GM19240 (cell line): ENCODE measurements around the gene HS3ST3B1.

Source experiments
- DNase-seq: peaks from one replicate; pipeline ENCODE4 v3.0.0; 2011; ENCODE audit warnings: low spot score; ENCODE audit not compliant: insufficient read length

The HS3ST3B1 gene

DNA sequence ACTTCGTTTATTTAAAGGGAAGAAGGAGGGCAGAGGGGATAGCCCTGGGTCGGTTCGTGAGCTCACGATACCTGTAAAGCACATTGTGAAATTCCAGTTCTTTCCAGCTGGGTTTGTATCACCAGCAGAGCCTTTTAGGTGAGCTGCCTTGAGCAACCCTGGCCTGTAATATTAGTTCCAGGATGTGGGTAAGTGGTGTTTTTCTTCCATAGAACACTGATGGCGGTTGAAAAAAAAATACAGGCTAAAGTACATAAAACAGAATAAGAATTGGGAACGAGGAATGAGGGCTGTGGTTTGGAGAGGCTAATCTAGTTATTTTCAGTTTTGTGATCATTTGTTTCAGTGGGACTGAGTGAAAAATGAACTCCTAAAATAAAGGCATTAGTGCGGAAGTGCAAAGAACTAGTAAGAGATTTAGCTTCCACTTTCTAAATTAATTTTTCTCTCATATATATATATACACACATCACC lies 20.6 kb downstream of the HS3ST3B1 start:
- no peak for DNase-seq

DNA sequence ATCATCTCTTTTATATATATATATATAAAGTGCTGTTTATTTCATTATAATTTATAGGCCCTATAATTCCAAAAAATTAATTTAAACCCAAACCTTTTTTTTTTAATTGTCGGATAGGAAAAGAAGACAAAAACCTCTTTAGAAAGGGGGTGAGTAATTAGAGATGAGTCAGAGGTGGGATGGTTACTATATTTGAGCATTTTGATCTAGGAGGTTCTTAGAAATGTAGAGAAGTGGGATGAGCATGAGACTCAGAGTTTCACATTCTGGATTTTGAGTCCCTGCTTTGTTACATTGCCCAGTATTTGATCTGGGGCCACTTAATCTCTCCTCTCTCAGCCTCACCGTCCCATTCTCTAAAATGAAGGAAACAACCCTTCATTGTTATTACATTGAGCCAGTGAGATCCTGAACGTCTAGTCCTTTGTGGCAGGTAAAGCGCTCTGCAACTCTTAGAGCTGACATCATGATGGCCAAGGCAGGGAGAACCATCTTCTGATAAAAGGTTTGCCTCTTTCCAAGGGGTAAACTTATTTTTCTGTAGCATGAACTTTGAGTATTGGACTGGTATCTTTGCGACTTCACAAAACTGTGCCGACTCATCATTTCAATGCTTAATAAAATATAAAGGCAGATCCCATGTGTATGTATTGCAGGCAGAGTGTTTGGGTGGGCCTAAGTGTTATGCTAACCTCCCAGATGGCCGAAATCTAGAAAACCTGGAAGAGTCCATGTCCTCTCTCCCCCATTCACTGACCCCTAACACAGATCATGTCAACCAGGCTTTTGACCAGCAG lies 21.3 kb downstream of the HS3ST3B1 start:
- no peak for DNase-seq

DNA sequence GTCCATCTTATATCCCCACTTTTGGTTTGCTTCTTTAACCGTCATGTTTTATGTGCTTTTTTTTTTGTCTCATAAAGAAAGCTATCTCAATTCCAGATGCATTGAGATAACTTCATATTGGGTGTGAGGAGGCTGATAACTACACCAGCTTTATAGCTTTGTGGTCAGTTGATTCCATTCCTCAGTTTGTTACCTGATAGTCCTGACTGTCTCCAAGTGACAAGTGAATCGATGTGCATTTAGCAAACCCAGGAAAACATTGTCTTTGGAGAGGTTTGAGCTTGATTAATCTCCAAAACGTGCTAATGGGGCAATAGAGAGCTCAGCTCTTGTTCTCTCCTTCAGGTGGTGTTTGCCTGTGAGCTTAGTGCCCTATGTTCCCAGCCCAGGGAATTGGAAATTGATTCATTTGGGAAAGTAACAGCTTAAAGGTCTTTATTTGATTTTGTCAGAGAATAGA lies 22.7 kb downstream of the HS3ST3B1 start:
- DNase-seq = no peak

DNA sequence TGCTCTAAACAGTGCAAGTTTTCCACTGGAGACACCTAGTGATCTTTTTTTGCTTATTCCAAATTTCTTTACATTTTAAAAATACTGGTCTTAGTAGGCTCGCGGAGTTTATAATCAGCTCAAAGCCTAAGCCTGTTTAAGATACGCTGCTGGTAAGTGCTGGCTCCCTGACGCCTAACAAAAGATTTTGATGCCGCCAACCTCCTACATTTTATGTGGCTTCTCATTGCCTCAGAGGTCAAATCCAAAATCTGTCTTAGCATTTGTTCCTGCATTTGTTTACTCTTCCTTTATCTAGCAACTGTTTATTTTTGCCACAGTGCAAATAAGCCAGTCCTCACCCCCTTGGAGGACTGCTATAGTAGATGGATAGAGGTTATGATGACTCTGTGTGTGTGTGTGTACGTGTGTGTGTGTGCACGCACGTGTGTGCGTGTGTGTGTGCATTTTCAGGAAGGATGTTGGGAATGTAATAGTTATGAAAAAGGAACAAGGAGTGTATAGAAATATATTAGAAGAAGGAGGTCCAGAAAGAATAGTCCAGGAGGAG lies 24.8 kb downstream of the HS3ST3B1 start:
- DNase-seq = no peak

DNA sequence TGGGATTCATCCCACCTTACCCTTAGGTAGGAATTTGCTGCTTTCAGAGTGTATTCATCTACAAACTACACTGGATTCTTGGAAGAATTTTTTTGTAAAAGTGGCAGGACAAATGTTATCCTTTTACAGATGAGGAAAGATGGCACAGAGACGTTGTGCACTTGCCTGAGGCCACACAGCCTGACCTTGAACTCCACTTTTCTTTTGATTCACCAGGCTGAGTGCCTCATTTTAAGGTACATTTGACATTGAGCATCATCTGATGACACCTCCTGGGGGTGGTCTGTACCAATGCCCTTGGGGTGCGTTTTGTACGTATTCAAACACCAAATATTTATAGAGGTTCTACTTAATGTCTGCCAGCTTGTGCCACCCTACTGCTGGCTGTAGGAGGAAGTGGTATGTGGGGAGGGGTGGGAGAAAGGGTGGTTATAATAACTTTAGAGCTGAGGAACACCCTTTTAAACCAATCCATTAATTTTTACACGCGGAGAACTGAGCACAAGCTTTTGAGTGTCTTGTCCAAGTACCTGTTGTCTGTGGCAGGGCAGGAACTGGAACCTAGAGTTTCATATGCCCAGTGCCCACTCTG lies 29.1 kb downstream of the HS3ST3B1 start:
- DNase-seq = no peak

DNA sequence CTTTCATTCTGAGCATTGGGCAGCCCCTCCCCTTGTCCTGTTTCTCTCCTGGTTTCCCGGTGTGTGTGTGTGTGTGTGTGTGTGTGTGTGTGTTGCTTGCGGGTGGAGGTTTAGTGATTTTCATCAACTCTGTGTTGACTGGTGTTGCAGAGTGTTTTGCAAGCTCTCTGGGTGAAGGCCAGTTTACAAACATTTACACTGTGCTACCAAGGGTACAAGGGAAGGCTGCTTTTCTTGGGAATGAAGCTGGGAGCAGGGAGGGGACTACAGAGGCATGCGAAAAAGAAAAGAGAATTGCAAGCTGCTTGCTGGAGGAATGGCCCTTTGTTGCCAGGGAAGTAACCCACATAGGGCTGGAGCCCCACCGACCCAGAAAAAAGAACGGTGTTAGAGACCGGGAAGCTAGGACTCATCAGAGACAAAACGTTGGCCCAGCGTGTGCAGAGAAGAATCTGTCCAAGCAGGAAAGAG lies 29.6 kb downstream of the HS3ST3B1 start:
- no peak for DNase-seq

DNA sequence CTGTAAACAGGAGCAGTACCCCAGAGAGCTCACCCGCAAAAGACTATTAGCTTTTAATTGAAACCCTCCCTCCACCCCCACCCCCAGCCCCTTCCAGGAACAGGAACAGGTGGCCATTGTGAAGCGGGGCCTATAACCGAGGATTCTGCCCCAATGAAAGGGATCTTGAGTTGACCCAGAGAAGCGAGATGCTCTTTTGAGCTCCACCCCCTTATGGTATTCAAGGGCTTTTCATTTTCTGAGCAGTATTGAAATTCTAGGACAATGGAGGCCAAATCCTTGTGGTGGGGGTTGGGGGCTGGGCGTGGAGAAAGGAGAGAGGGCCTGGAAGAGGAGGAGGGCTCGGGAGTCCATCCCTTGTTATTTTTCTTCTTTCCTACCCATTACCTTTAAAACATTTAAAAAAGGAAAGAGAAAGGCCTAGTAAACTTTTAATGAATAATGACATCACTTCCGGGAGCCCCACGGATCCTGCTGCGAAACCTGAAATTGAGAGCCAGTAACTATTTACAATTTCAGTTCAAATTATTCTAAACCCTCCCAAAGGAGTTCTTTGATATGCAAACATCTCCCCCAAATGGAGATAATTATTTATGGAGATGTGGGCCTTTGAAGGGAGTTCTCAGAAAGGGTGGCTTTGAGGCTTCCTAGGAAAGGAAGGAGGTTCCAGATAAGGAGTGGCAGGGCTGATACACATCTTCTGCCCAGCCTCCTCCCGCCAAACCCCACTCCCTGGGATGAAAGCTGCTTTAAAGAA lies 30.5 kb downstream of the HS3ST3B1 start:
- DNase-seq = no peak

DNA sequence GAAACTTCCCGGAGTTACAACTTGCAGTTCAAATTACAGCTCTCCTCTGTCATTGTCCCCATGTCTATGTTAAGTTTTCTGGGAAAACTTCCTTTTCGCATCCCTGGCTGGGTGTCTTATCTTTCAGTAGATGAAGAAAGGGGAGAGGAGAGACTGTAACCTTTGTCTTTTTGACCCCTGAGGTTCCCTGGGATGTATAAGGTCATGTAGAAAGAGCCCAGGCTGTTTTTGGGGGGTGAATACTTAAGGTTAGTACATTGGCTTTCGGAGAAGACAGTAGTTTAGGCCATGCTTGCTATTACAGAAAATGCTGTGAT lies 31.1 kb downstream of the HS3ST3B1 start:
- no peak for DNase-seq

DNA sequence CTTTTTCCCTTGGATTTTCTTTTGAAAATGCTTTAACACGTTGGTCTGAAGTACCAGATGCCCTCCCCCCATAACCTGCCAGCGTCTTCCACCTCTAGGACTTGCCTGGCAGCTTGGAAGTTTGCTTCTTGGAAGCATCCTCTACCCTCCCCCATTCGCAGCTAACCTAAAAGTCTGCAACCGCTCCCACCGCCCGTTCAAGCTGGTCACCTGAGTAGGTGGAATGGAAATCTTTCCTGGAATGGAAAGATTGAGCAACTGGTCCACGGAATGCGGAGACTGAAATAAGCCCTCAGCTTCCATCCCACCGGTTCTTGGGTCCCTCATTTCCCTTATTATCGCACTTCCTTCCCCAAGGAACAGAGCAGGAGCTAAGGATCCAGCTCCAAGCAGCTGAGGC lies 31.4 kb downstream of the HS3ST3B1 start:
- DNase-seq = no peak

DNA sequence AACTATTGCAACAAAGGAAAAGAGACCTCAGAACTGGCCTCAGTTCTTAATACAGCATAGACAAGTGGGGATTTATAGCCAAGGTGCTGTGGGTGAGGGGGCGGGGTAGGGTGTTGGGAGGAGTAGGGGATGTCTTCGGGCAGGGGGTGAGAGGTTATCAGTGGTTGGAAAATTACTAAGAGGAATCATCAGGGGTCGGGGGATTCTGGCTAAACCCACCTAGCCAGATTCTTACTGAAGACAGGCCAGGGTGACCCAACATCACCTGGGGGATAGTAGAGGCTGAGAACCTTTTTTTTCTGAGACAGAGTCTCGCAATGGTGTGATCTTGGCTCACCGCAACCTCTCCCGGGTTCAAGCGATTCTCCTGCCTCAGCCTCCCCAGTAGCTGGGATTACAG lies 32.6 kb downstream of the HS3ST3B1 start:
- no peak for DNase-seq

DNA sequence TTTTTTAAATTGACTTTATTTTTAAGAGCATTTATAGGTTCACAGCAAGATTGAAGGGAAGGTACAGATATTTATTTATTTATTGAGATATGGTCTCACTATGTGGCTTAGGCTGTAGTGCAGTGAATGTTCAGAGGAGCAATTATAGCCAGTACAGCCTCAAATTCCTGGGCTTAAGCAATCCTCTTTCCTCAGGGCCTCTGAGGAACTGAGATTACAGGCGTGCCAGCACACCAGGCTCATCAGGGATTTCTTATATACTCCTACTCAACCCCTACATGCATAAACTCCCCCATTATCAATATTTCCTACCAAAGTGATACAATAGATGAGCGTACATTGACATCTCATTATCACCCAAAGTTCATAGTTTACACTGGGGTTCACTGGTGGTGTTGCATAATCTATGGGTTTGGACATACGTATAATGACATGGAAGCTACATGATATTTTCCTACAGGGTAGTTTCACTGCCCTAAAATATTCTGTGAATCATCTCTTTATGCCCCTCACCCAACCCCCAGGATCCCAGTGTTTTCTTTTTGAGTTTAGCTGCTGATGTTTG lies 33.5 kb downstream of the HS3ST3B1 start:
- no peak for DNase-seq

DNA sequence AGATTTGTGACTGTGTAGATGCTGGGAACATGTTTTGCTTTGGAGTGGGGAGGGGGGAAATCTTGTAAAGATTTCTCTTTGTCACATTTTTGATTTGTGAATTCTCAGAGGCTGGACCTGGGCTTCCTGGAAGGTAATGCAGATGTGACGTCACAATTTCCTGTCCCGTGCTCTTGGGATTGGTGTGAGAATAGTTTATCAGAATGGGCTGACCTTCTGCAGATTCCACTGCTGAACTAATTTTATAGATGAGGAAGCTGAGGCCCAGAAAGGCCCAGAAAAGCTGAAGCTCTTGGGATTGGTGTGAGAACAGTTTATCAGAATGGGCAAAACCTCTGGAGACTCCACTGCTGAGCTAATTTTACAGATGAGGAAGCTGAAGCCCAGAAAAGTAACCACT lies 34.0 kb downstream of the HS3ST3B1 start:
- DNase-seq = no peak

DNA sequence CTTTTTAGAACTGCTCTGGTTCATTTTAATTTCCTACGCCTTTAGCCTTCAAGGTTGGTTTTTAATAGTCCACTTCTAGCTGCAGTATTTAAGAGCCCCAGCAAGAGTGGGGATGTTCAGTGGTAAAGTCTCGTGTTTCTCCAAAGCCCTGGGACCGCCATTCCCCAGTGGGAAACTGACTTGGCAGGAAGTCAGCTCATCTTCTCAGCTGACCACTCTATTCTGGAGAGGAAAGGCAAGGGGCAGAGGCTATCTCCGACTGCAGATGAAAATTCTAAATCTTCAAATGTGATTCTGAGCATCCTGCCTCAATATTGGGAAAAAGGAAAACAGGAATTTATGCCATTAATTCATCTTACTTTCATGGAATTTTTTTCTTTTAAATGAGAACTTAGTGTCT lies 35.5 kb downstream of the HS3ST3B1 start:
- DNase-seq = no peak

DNA sequence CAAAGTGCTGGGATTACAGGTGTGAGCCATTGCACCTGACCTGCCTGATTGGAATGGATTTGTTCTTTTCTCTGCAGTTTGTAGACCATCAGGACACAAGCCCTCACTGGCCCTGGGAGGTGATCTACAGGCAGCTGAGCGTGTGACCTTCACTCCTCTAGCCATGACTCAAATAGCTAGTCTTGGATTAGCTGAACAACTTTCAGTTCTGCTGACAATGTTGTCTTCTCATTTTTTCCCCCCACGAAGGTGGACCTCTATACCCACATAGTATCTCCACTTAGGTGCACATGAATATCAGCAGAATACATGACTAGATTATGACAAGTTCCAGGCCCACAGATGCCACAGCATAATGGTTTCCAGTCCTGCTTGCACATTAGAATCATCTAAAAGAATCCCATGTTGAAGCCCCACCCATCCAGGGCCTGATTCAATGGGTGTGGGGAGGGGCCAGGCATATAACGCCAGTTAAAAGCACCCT lies 36.8 kb downstream of the HS3ST3B1 start:
- DNase-seq = peak; percentile 34

DNA sequence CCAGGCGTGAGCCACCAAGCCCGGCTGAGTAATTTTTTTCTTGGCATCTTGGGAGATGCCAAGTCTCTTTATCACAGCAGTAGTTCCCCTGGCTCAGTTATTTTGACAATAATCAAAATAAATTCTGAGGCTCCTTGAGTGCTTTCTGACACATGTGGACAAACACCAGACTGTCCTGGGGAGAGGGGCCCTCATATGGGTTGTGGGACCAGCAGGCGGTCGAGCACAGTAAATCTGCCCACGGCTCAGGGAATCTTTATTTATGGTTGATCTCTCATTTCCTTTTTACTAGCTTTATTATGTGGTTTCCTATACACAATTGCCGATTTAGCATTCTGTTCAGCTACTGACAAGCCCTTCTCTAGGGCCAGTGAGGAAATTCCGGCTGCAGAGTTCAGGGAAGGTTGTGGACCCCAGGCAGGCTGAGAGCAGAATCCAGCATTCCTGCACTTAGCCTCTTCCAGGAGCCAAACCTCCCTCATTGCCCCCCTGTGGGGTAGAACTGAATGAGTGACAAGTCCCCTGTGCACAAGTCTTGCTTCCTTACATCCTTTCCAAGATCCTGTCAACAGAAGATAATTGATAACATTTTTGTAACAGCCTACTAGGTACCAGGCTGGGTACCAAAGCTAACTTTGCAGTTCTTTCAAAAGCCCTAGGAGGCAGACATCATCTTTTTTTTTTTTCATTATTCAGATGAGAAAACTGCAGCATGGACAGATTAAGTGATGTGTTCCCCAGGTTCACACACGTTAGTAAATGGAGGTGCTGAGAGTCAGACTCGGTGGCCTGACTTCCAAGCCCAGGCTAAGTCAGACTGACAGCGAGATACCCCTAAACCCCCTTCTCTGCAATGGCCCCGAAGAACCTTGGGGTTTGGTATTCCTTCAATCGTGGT lies 40.2 kb downstream of the HS3ST3B1 start:
- no peak for DNase-seq

DNA sequence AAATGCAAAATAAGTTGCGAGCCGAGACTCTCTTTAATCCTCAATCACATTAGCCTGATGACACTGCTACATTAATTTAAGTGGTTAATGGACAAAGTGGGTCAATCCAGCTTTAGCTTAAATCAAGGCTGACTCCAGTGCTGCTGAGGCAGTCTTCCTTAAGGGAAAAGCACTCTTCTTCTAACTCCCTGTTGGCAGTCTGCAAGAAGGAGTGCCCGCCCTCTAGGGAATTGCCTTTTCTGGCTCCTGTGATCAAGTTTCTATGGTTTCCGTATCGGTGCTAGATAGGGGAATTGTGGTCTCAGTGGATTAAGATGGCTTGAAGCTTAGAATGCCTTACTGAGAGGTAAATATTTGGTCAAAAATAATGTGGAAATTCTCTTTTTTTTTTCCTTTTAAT lies 41.0 kb downstream of the HS3ST3B1 start:
- no peak for DNase-seq

DNA sequence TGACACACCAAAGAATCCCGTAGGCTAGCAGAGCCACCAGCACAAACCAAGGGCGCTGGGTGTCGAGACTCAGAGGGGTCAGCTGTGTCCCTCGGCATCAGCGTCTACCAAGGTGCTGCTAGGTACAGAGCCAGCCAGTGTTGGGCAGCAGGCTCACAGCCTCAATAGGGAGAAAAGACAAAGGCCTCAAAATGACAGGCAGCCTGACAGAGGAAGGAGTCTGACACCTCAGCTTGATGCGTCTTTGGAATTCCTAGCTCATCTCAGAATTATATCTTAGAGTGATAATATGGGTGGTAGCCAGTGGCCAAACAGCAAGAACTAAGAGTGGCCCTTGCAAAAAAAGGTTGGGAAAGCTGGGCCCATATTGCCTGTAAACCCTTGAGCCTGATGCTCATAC lies 45.9 kb downstream of the HS3ST3B1 start:
- DNase-seq = no peak

DNA sequence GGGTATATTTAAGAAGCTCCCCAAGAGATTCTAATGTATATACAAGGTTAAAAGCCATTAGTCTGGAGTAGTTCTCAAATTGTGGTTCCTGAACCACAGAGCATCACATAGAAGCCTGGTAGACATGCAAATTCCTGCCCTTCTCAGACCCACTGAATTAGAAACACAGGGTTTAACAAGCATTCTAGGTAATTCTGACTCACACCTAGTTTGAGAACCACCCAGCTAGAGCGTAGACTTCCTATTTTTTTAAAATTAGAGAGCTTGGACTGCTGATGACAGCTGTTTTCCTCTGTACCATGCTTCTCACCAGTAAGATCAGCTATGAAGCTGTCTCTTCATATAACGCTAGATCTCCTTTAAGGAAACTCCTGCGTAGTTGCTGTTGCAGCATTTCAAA lies 50.6 kb downstream of the HS3ST3B1 start:
- DNase-seq = peak; percentile 14

DNA sequence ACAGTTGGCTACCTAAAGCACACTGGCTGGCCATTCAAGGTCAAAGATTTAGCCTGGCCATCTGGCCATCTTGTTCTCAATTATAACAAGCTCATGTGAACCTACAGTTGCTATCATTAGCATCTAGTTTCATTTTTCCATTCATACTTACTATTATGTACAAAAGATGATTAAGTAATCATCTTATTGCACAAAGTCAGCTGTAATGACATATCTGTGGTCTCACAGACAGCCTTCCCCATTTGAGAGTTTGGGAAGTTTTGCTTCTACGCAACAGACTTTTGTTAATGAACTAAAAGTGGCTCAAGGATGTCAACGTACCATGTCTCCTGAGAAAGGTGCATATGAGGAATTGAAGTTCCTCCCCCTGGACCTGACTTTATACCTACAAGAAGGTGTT lies 51.3 kb downstream of the HS3ST3B1 start:
- no peak for DNase-seq

DNA sequence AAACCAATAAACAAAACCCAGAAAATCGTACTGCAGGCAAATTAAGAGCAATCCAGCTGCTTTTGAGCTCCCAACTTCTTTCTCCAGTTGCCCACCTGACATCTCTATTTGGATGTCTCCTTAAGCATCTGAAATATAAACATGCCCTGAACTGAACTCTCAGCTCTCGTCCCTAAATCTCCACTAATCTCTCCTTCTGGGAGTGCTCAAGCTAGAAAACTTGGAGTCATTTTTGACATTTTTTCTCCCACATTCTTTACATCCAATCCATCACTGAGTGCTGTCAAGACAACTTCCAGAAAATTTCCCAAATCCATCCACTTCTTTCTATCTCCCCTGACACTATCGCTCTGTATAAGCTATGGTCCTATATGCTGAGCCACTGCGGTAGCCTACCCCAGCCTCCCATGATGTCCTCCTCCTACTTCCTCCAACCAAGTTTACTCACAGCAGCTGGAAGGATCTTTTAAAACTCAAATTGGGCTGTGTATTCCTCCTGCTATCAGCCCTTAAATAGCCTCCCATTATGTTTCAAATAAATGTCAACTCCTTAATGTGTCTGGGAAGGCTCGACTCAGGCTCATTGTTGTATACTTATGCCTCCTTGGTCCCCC lies 53.1 kb downstream of the HS3ST3B1 start:
- DNase-seq = no peak
